Endothelial cell of umbilical vein (primary cell): ENCODE data around the gene SDSL. TPM values are rescaled to one million over a fixed set of nuclear protein-coding genes. Genes with fewer than 3 reads are reported as not detected.

Source experiments
- BruUV-seq: library from RNA; stranded (reverse); fragments of 400-500 nt; replicated peaks from 2 replicates; lab custom pipeline; 2021; lab: Mats Ljungman, UMichigan
- CTCF ChIA-PET: fragments of 300-600, 350-600 bp; sonication (Branson Sonifier 250); formaldehyde crosslinking; loops from one replicate; lab custom pipeline; 2021; ENCODE audit warnings: antibody characterized with exemption, inconsistent platforms; lab: Charles Lee
- POLR2A ChIA-PET: fragments of 300-600, 350-600 bp; sonication (Branson Sonifier 250); formaldehyde crosslinking; loops from one replicate; lab custom pipeline; 2021; ENCODE audit warnings: antibody characterized with exemption, inconsistent platforms; lab: Charles Lee
- DNase-seq: peaks from one replicate; pipeline ENCODE4 v3.0.0-alpha.2; 2011; ENCODE audit warnings: low read depth, low spot score
- FAIRE-seq: peaks from 2 replicates; lab custom pipeline; 2011; peaks lifted over from hg19 to GRCh38; lab: Jason Lieb, UNC
- H2AFZ ChIP-seq: 2 replicates; pipeline ENCODE4 v1.6.0; 2012; ENCODE audit warnings: low read depth, low read length, control low read depth, inconsistent platforms
- H3K27ac ChIP-seq: 2 replicates; pipeline ENCODE4 v1.5.1; 2011; ENCODE audit warnings: low read depth, mild to moderate bottlenecking, control low read depth, low read length, moderate library complexity; ENCODE audit not compliant: insufficient read depth
- H3K27me3 ChIP-seq, 2 experiments: 2 replicates each; pipeline versions ENCODE4 v1.6.0 to v1.6.1; 2011; ENCODE audit warnings: low read length in 2 of 2, mixed read lengths in 1 of 2; ENCODE audit not compliant: control insufficient read depth in 2 of 2, insufficient read depth in 2 of 2
- H3K36me3 ChIP-seq, 2 experiments: 2 replicates in 1 of 2; 3 replicates in 1 of 2; pipeline ENCODE4 v1.5.1; 2011; ENCODE audit warnings: low read length in 2 of 2, mild to moderate bottlenecking in 1 of 2, moderate library complexity in 1 of 2; ENCODE audit not compliant: control insufficient read depth in 2 of 2, insufficient read depth in 2 of 2; ENCODE audit errors: extremely low read depth in 1 of 2
- H3K4me1 ChIP-seq: 3 replicates; pipeline ENCODE4 v1.5.1; 2011; ENCODE audit warnings: mild to moderate bottlenecking, low read length; ENCODE audit not compliant: control insufficient read depth, insufficient read depth; ENCODE audit errors: extremely low read depth
- H3K4me2 ChIP-seq: 2 replicates; pipeline ENCODE4 v1.6.1; 2011; ENCODE audit warnings: low read length, control low read depth, mixed read lengths; ENCODE audit not compliant: insufficient read depth
- H3K4me3 ChIP-seq, 3 experiments: fragments of 200-600 bp in 1 of 3; sonication (generic), shearing (Covaris generic) in 1 of 3; replicated peaks in 1 of 3; 2 replicates each; pipeline ENCODE4 v1.5.1; 2011 to 2016; ENCODE audit warnings: control low read depth in 3 of 3, low read length in 3 of 3, mild to moderate bottlenecking in 2 of 3, inconsistent platforms in 1 of 3, low read depth in 1 of 3, moderate library complexity in 1 of 3; ENCODE audit not compliant: insufficient read depth in 1 of 3
- H3K79me2 ChIP-seq: 2 replicates; pipeline ENCODE4 v1.6.0; 2012; ENCODE audit warnings: low read length, inconsistent platforms; ENCODE audit not compliant: control insufficient read depth, insufficient read depth
- H3K9ac ChIP-seq: replicated peaks from 2 replicates; pipeline ENCODE3; 2011; ENCODE audit warnings: low read length, control low read depth; ENCODE audit not compliant: insufficient read depth; ENCODE audit errors: extremely low read depth
- H3K9me1 ChIP-seq: replicated peaks from 3 replicates; pipeline ENCODE4 v1.6.0; 2011; ENCODE audit warnings: mild to moderate bottlenecking, low read length; ENCODE audit not compliant: control insufficient read depth, insufficient read depth; ENCODE audit errors: extremely low read depth
- H3K9me3 ChIP-seq: replicated peaks from 2 replicates; pipeline ENCODE4 v1.5.1; 2012; ENCODE audit warnings: low read length, inconsistent platforms; ENCODE audit not compliant: control insufficient read depth, insufficient read depth
- H4K20me1 ChIP-seq: replicated peaks from 2 replicates; pipeline ENCODE3; 2011; ENCODE audit warnings: mild to moderate bottlenecking, low read length; ENCODE audit not compliant: control insufficient read depth, insufficient read depth; ENCODE audit errors: extremely low read depth
- EZH2 ChIP-seq: IDR thresholded peaks from 2 replicates; pipeline ENCODE4 v1.6.1; 2012; ENCODE audit warnings: borderline replicate concordance, low read depth, mild to moderate bottlenecking, moderate library complexity, low read length, inconsistent platforms; ENCODE audit not compliant: severe bottlenecking
- FOS ChIP-seq: IDR thresholded peaks from 2 replicates; pipeline ENCODE4 v1.6.1; 2011; ENCODE audit warnings: mild to moderate bottlenecking, low read length, moderate library complexity, borderline replicate concordance; ENCODE audit not compliant: insufficient read depth
- GATA2 ChIP-seq: IDR thresholded peaks from 2 replicates; pipeline ENCODE4 v1.7.0; 2011; ENCODE audit warnings: low read depth, mild to moderate bottlenecking, moderate library complexity, mixed read lengths, low read length; ENCODE audit not compliant: insufficient read length, insufficient read depth
- JUN ChIP-seq: IDR thresholded peaks from 2 replicates; pipeline ENCODE4 v1.6.1; 2011; ENCODE audit warnings: borderline replicate concordance, low read depth; ENCODE audit not compliant: insufficient read length, insufficient read depth
- MAX ChIP-seq: IDR thresholded peaks from 2 replicates; pipeline ENCODE4 v1.6.1; 2011; ENCODE audit not compliant: insufficient read depth, insufficient read length
- MYC ChIP-seq: IDR thresholded peaks from one replicate; pipeline ENCODE4 v1.6.1; 2011; ENCODE audit warnings: mild to moderate bottlenecking, low read depth, low read length
- POLR2A ChIP-seq: IDR thresholded peaks from 2 replicates; pipeline ENCODE4 v1.6.1; 2012; ENCODE audit warnings: low read depth, mild to moderate bottlenecking, control low read depth, low read length
- POLR2AphosphoS5 ChIP-seq: IDR thresholded peaks from 2 replicates; pipeline ENCODE4 v1.6.1; 2012; ENCODE audit warnings: low read depth, mild to moderate bottlenecking, control low read depth, low read length, moderate library complexity; ENCODE audit not compliant: insufficient read depth
- dilution Hi-C: fragments of 300-500 bp; cut with MboI; formaldehyde crosslinking; loops from one replicate; pipeline ENCODE4 v1.15.0; 2019; ENCODE audit warnings: low sequenced_read_pairs; ENCODE audit not compliant: extremely low pct_ligation_motif_present
- intact Hi-C: fragments of 100-400 bp; cut with micrococcal nuclease; formaldehyde crosslinking; loops from one replicate; pipeline ENCODE4 v1.10.0; 2022
- polyA plus RNA-seq, 4 experiments: library from polyadenylated mRNA; depleted of rRNA in 3 of 4; stranded (reverse) in 3 of 4; unstranded in 1 of 4; fragments of >200 nt; gene quantifications; 2 replicates each; pipeline versions ENCODE4 v1.2.1 to v1.2.3, GENCODE V29; 2011 to 2012; ENCODE audit warnings: missing spikeins in 1 of 4
- total RNA-seq: library from RNA; stranded (reverse); gene quantifications from 2 replicates; pipeline ENCODE4 v1.2.3, GENCODE V29; 2021
- TF ChIP-seq, protein P1 (sequence below), 2 donors: IDR thresholded peaks; 1 replicate in 1 of 2; 2 replicates in 1 of 2; pipeline ENCODE4 v1.5.1; 2011; ENCODE audit warnings: low read length in 2 of 2, mild to moderate bottlenecking in 2 of 2, moderate library complexity in 2 of 2, control low read depth in 1 of 2, inconsistent platforms in 1 of 2, low read depth in 1 of 2; ENCODE audit not compliant: insufficient read depth in 1 of 2; ENCODE audit errors: extremely low read depth in 1 of 2

SDSL gene
- total and polyA plus RNA-seq, 2 donors (not counting 3 experiments of a cell fraction or from before 2014, with no cell fraction given): 5.7 to 16.9 TPM

- POLR2A ChIA-PET: no interaction called here
Measured at GRCh38 chr12:113437729-113438100, 15.5 kb downstream of the SDSL start.

More at GRCh38 chr12:113437729-113438100, 15.5 kb downstream of the SDSL start:
- H3K4me1 ChIP-seq: no peaks in the 10 kb centered on the region
- no peaks in the 10 kb centered on the region for H3K79me2 ChIP-seq
- DNase-seq (no peak), FAIRE-seq (no peak)
- no TSS peak for BruUV-seq
- H3K36me3 ChIP-seq: no peaks in the 10 kb centered on the region
- TF ChIP-seq, protein P1, sequence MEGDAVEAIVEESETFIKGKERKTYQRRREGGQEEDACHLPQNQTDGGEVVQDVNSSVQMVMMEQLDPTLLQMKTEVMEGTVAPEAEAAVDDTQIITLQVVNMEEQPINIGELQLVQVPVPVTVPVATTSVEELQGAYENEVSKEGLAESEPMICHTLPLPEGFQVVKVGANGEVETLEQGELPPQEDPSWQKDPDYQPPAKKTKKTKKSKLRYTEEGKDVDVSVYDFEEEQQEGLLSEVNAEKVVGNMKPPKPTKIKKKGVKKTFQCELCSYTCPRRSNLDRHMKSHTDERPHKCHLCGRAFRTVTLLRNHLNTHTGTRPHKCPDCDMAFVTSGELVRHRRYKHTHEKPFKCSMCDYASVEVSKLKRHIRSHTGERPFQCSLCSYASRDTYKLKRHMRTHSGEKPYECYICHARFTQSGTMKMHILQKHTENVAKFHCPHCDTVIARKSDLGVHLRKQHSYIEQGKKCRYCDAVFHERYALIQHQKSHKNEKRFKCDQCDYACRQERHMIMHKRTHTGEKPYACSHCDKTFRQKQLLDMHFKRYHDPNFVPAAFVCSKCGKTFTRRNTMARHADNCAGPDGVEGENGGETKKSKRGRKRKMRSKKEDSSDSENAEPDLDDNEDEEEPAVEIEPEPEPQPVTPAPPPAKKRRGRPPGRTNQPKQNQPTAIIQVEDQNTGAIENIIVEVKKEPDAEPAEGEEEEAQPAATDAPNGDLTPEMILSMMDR (IDR thresholded peaks at IDR 0.05; ENCODE audit: extremely low read depth in 1 of 2, insufficient read depth in 1 of 2, low read depth in 1 of 2, low read length in 2 of 2): no peak
- TF ChIP-seq FOS (no peak), POLR2A (no peak), EZH2 (no peak), POLR2AphosphoS5 (no peak), GATA2 (no peak), MYC (no peak), JUN (no peak), MAX (no peak)
- no peak overlapping the region for H3K4me3 ChIP-seq
- no peak overlapping the region for H3K4me2 ChIP-seq
- peaks cover 0 to 2% of the 10 kb centered on the region in 2 experiments for H3K27me3 ChIP-seq
- no peak overlapping the region for H2AFZ ChIP-seq
- intact Hi-C loops: no loop called here
- H3K9me1 ChIP-seq: no peaks in the 10 kb centered on the region
- H3K27ac ChIP-seq: no peak overlapping the region
- CTCF ChIA-PET: interaction anchor here (0.5 kb wide), 1 partner anchor 240 kb away, joined by 3 read pairs; no protein-coding TSS in a partner anchor
- no peaks in the 10 kb centered on the region for H3K9me3 ChIP-seq
- no peaks in the 10 kb centered on the region for H4K20me1 ChIP-seq
- dilution Hi-C loops: no loop called here
- H3K9ac ChIP-seq: no peak overlapping the region
